ENCODE data around the gene NFIX. TPM values are rescaled to one million over a fixed set of nuclear protein-coding genes. Genes with fewer than 3 reads are reported as not detected.

The NFIX gene
- total and polyA plus RNA-seq, 2 donors from 2014 or later, result 4.3 to 65.0 TPM

DNA sequence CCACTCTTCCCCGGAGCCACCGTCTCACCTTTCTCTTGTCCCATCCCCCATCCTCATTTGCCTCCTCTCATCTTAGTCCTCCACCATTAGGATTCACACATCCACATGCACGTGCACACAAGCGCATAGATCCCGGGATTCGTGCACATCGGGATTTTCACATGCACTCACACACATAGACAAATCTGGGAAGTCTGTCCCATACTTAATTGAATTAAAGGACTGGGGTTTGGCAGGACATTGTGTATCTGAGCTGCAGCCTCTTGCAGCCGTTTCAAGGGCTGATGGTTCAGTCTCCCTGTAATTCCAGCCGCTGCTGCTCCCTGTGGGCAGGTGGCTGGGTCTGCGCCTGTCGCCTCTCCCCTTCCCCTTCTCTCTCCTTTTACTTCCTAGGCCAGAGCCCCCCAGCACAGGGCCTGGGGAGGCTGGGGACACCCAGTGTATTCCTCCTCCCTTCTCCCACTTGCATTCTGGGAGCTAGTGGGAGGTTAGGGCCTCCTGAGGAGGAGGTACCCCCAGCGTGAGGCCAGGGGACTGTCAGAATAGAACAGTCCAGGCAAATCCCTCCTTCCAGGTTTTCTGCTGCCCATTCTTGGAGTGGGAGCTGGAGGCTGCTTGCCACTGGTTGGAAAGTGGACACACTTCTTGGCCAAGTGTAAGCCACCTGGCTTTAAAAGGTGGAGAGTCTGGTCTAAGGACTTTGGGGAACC, 63.8 kb downstream of the NFIX start:
- no peak overlapping the region for H3K4me3 ChIP-seq (ENCODE audit: low read length in 3 of 3)
- intact Hi-C loops (cut with DNase I), result no loop called here
- TF ChIP-seq, protein P1, sequence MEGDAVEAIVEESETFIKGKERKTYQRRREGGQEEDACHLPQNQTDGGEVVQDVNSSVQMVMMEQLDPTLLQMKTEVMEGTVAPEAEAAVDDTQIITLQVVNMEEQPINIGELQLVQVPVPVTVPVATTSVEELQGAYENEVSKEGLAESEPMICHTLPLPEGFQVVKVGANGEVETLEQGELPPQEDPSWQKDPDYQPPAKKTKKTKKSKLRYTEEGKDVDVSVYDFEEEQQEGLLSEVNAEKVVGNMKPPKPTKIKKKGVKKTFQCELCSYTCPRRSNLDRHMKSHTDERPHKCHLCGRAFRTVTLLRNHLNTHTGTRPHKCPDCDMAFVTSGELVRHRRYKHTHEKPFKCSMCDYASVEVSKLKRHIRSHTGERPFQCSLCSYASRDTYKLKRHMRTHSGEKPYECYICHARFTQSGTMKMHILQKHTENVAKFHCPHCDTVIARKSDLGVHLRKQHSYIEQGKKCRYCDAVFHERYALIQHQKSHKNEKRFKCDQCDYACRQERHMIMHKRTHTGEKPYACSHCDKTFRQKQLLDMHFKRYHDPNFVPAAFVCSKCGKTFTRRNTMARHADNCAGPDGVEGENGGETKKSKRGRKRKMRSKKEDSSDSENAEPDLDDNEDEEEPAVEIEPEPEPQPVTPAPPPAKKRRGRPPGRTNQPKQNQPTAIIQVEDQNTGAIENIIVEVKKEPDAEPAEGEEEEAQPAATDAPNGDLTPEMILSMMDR (IDR thresholded peaks at IDR 0.05; ENCODE audit: borderline replicate concordance, extremely low read depth, insufficient read depth), result no peak
- peaks cover 0 to 30% (median 14%) of the 10 kb centered on the region in 3 donors for H3K4me1 ChIP-seq (ENCODE audit: control insufficient read depth in 2 of 3, insufficient read depth in 2 of 3, low read depth in 1 of 3, low read length in 3 of 3)
- DNase-seq (no peak), FAIRE-seq (no peak)
- H3K36me3 ChIP-seq (ENCODE audit: control insufficient read depth in 2 of 3, insufficient read depth in 3 of 3, low read length in 3 of 3), result no peaks in the 10 kb centered on the region
- no peaks in the 10 kb centered on the region for H3K9me3 ChIP-seq (ENCODE audit: control insufficient read depth in 2 of 3, insufficient read depth in 1 of 3, low read length in 3 of 3)
- H3K27me3 ChIP-seq (ENCODE audit: control insufficient read depth, insufficient read depth, low read length), result peaks cover 6% of the 10 kb centered on the region
- no peak overlapping the region for H3K27ac ChIP-seq (ENCODE audit: low read depth in 2 of 2, low read length in 2 of 2)
- no peak overlapping the region for H3K9ac ChIP-seq (ENCODE audit: low read length in 3 of 3)

DNA sequence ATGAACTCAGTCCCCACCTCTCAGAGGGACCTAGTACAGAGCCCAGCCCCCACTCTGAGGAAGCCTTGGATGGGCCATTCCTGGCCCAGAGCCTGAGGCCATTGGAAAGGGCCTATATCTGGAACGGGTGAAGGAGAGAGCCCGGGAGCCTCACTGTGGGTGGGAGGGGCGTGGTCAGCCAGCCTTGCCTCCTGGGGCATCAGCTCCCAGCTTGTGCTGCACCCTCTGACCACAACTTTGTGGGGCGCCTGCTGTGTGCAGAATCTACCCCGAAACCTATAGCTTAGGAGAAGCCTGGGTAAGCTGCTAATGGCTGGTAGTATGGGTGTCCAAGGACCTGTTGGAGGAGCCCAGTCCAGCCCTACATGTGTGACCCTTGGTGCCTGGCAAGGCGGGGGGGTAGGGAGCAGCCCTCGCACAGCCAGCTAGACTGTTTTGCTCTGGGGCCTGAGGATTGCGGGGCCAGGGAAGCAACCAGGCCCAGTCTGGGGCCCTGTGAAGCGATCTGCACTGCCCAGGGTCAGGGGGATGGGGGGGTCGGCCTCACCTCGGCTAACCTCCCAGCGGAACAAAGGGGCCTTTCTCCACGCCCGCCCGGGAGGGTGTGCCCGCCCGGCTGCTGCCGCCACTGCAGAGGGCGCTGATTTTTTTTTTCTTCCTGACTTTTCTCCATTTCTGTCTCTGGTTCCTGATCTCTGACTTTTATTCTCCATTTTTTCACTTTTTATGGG, 65.1 kb downstream of the NFIX start:
- H3K9me3 ChIP-seq (ENCODE audit: control insufficient read depth in 2 of 3, insufficient read depth in 1 of 3, low read length in 3 of 3), result no peaks in the 10 kb centered on the region
- peaks cover 6% of the 10 kb centered on the region for H3K27me3 ChIP-seq (ENCODE audit: control insufficient read depth, insufficient read depth, low read length)
- H3K4me3 ChIP-seq (ENCODE audit: low read length in 3 of 3), result peak overlapping the region in 1 of 3 donors; percentile 67
- peak in 1 of 5 donors; percentile 49 for DNase-seq
- TF ChIP-seq, protein P1 (IDR thresholded peaks at IDR 0.05; ENCODE audit: borderline replicate concordance, extremely low read depth, insufficient read depth), result no peak
- peaks cover 0 to 28% (median 12%) of the 10 kb centered on the region in 3 donors for H3K4me1 ChIP-seq (ENCODE audit: control insufficient read depth in 2 of 3, insufficient read depth in 2 of 3, low read depth in 1 of 3, low read length in 3 of 3)
- H3K36me3 ChIP-seq (ENCODE audit: control insufficient read depth in 2 of 3, insufficient read depth in 3 of 3, low read length in 3 of 3), result no peaks in the 10 kb centered on the region
- intact Hi-C loops (cut with DNase I), result loop anchor here (10.0 kb wide), 1 partner anchor 86 kb away; no protein-coding TSS in a partner anchor
- H3K27ac ChIP-seq (ENCODE audit: low read depth in 2 of 2, low read length in 2 of 2), result no peak overlapping the region
- FAIRE-seq, result no peak
- no peak overlapping the region for H3K9ac ChIP-seq (ENCODE audit: low read length in 3 of 3)

DNA sequence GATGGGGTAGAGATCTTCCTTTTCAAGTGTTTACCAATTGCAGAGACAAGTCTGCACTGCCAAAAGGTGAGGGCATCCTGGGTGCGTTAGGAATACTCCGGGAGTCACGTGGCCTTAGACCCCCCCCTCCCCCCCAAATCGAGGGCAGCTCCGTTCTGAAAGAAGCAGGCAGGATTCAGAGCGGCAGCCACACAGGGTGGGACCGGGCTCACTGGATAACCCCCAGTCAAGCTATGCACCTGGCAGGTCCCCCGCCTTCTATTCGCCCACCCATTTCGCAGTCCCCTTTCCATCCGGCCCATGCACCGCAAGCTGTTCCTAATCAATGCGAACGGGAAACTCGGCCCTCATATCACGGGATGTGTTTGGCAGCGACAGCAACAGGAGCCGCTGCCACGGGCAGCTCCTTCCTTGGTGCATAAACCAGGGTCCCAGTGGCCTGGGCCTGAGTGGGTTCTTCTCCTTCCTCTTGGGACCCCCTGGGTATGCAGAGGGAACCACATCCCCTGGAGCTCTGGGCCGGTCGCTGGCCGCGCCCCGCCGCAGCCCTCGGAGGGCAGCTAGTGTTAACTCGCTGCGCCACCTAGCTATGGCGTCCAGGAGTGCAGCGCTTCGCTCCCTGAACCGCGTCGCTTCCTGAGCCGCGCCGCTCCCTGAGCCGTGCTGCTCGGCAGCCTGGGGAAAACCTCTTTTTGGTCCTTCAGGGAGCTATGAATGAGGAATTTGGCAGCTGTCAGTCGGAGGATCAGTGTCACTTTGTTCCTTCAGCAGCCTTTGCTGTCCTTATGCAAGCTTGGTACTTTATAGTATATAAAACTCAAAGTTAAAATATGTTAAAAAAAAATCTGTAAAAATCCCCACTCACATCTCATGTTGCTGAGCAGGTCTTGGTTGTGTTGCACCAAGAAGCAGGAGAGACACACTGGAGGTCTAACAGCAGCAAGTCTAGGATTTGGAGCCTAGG, 66.0 kb downstream of the NFIX start:
- Histone ChIP-seq H3K27ac (ENCODE audit: low read depth in 2 of 2, low read length in 2 of 2) (no peak overlapping the region), H3K27me3 (ENCODE audit: control insufficient read depth, insufficient read depth, low read length) (peaks cover 6% of the 10 kb centered on the region), H3K36me3 (ENCODE audit: control insufficient read depth in 2 of 3, insufficient read depth in 3 of 3, low read length in 3 of 3) (no peaks in the 10 kb centered on the region), H3K9ac (ENCODE audit: low read length in 3 of 3) (peak overlapping the region in 1 of 3 donors; percentile 66), H3K4me1 (ENCODE audit: control insufficient read depth in 2 of 3, insufficient read depth in 2 of 3, low read depth in 1 of 3, low read length in 3 of 3) (peaks cover 0 to 22% (median 5%) of the 10 kb centered on the region in 3 donors), H3K9me3 (ENCODE audit: control insufficient read depth in 2 of 3, insufficient read depth in 1 of 3, low read length in 3 of 3) (no peaks in the 10 kb centered on the region), H3K4me3 (ENCODE audit: low read length in 3 of 3) (peak overlapping the region; percentile 24 to 67 (median 41))
- peak; percentile 84 to 93 (median 90) for DNase-seq
- intact Hi-C loops (cut with DNase I), result loop anchor here (10.0 kb wide), 1 partner anchor 86 kb away; no protein-coding TSS in a partner anchor
- FAIRE-seq, result no peak
- TF ChIP-seq, protein P1 (IDR thresholded peaks at IDR 0.05; ENCODE audit: borderline replicate concordance, extremely low read depth, insufficient read depth), result peak; percentile 96
